Tibial artery (tissue), 4 donors: ENCODE results near the gene OPCML.

Experiments used
- DNase-seq, 2 donors: peaks; one replicate each; pipeline ENCODE4 v3.0.0-alpha.2; 2019
- H3K27ac ChIP-seq, 2 donors: fragments of 200-600 bp; sonication (generic) in 1 of 2; 1 replicate in 1 of 2; 2 replicates in 1 of 2; pipeline ENCODE4 v1.5.1; 2018 to 2019; ENCODE audit warnings: mild to moderate bottlenecking in 1 of 2
- H3K27me3 ChIP-seq, 2 donors: fragments of 200-600 bp; sonication (generic) in 1 of 2; one replicate each; pipeline versions ENCODE4 v1.5.1 to v1.6.0; 2016 to 2019
- H3K36me3 ChIP-seq, 3 donors: fragments of 200-600 bp; sonication (generic) in 2 of 3; one replicate each; pipeline ENCODE4 v1.5.1; 2016 to 2019; ENCODE audit warnings: mild to moderate bottlenecking in 2 of 3
- H3K4me1 ChIP-seq, 4 donors: fragments of 200-600 bp; sonication (generic) in 2 of 4; 1 replicate in 3 of 4; 2 replicates in 1 of 4; pipeline ENCODE4 v1.5.1; 2016 to 2019
- H3K4me3 ChIP-seq, 2 donors: fragments of 200-600 bp; sonication (generic) in 1 of 2; 1 replicate in 1 of 2; 2 replicates in 1 of 2; pipeline ENCODE4 v1.5.1; 2018 to 2019; ENCODE audit warnings: mild to moderate bottlenecking in 2 of 2
- H3K9me3 ChIP-seq, 3 donors: fragments of 200-600 bp; sonication (generic) in 1 of 3; one replicate each; pipeline ENCODE4 v1.5.1; 2016 to 2019
- CTCF ChIP-seq, 2 experiments: fragments of 200-600 bp in 1 of 2; fragments of 450-650 bp in 1 of 2; IDR thresholded peaks; one replicate each; pipeline ENCODE4 v1.5.1; 2017 to 2019; ENCODE audit warnings: antibody characterized with exemption in 2 of 2, mild to moderate bottlenecking in 1 of 2, moderate library complexity in 1 of 2
- intact Hi-C: fragments of 100-400 bp; cut with DNase I; formaldehyde crosslinking; loops from one replicate; pipeline ENCODE4 v1.15.0; 2023; ENCODE audit warnings: low total_unique reads

Gene OPCML

GRCh38 chr11:132438418-132438817 is 1093.9 kb downstream of the OPCML start:
- Histone ChIP-seq H3K9me3 (no peaks in the 10 kb centered on the region), H3K4me3 (no peak overlapping the region), H3K36me3 (no peaks in the 10 kb centered on the region), H3K4me1 (no peaks in the 10 kb centered on the region), H3K27me3 (no peaks in the 10 kb centered on the region), H3K27ac (no peak overlapping the region)
- no peak for DNase-seq
- intact Hi-C loops, result no loop called here
- no peak for TF ChIP-seq CTCF (IDR thresholded peaks at IDR 0.05)

- no peak for DNase-seq
- Histone ChIP-seq H3K4me3 (no peak overlapping the region), H3K4me1 (no peaks in the 10 kb centered on the region), H3K36me3 (no peaks in the 10 kb centered on the region), H3K27me3 (no peaks in the 10 kb centered on the region), H3K27ac (no peak overlapping the region), H3K9me3 (no peaks in the 10 kb centered on the region)
- TF ChIP-seq CTCF (IDR thresholded peaks at IDR 0.05), result no peak
- intact Hi-C loops, result no loop called here
Observed at GRCh38 chr11:132430429-132431062, 1101.8 kb downstream of the OPCML start.

GRCh38 chr11:132429685-132430084 is 1102.6 kb downstream of the OPCML start:
- TF ChIP-seq CTCF (IDR thresholded peaks at IDR 0.05), result no peak
- Histone ChIP-seq H3K36me3 (no peaks in the 10 kb centered on the region), H3K9me3 (no peaks in the 10 kb centered on the region), H3K27me3 (no peaks in the 10 kb centered on the region), H3K4me3 (no peak overlapping the region), H3K27ac (no peak overlapping the region), H3K4me1 (no peaks in the 10 kb centered on the region)
- DNase-seq, result no peak
- intact Hi-C loops, result no loop called here

GRCh38 chr11:132427611-132428010 is 1104.7 kb downstream of the OPCML start:
- H3K27me3 ChIP-seq, result no peaks in the 10 kb centered on the region
- no peak overlapping the region for H3K27ac ChIP-seq
- no peak overlapping the region for H3K4me3 ChIP-seq
- H3K36me3 ChIP-seq, result no peaks in the 10 kb centered on the region
- no peaks in the 10 kb centered on the region for H3K9me3 ChIP-seq
- no peak for DNase-seq
- no peaks in the 10 kb centered on the region for H3K4me1 ChIP-seq
- intact Hi-C loops, result no loop called here
- TF ChIP-seq CTCF (IDR thresholded peaks at IDR 0.05), result no peak

- Histone ChIP-seq H3K4me1 (no peaks in the 10 kb centered on the region), H3K27me3 (no peaks in the 10 kb centered on the region), H3K36me3 (no peaks in the 10 kb centered on the region), H3K27ac (no peak overlapping the region), H3K4me3 (no peak overlapping the region), H3K9me3 (no peaks in the 10 kb centered on the region)
- no peak for DNase-seq
- intact Hi-C loops, result no loop called here
- no peak for TF ChIP-seq CTCF (IDR thresholded peaks at IDR 0.05)
Observed at GRCh38 chr11:132424433-132424832, 1107.9 kb downstream of the OPCML start.

GRCh38 chr11:132423266-132423665 is 1109.0 kb downstream of the OPCML start:
- Histone ChIP-seq H3K27ac (no peak overlapping the region), H3K9me3 (no peaks in the 10 kb centered on the region), H3K4me1 (no peaks in the 10 kb centered on the region), H3K4me3 (no peak overlapping the region), H3K27me3 (no peaks in the 10 kb centered on the region), H3K36me3 (no peaks in the 10 kb centered on the region)
- DNase-seq, result no peak
- intact Hi-C loops, result no loop called here
- TF ChIP-seq CTCF (IDR thresholded peaks at IDR 0.05), result no peak
